Osteocyte (in vitro differentiated cells): ENCODE results near the gene PNISR. TPM values are rescaled to one million over a fixed set of nuclear protein-coding genes. Genes with fewer than 3 reads are reported as not detected.

ENCODE experiments used
- DNase-seq: peaks from one replicate; pipeline ENCODE4 v3.0.0; 2021; ENCODE audit warnings: mixed read lengths; ENCODE audit not compliant: unreplicated experiment; ENCODE audit errors: extremely low spot score
- H3K27ac Mint-ChIP-seq: one replicate; pipeline ENCODE4 v1.8.0; 2021; ENCODE audit warnings: mild to moderate bottlenecking, mixed read lengths; ENCODE audit not compliant: unreplicated experiment
- H3K27me3 Mint-ChIP-seq: one replicate; pipeline ENCODE4 v1.8.0; 2021; ENCODE audit warnings: mixed read lengths; ENCODE audit not compliant: unreplicated experiment
- H3K36me3 Mint-ChIP-seq: one replicate; pipeline ENCODE4 v1.8.0; 2021; ENCODE audit warnings: mixed read lengths; ENCODE audit not compliant: unreplicated experiment
- H3K4me1 Mint-ChIP-seq: one replicate; pipeline ENCODE4 v1.8.0; 2021; ENCODE audit warnings: mixed read lengths; ENCODE audit not compliant: unreplicated experiment
- H3K4me3 Mint-ChIP-seq: one replicate; pipeline ENCODE4 v1.8.0; 2021; ENCODE audit warnings: mild to moderate bottlenecking, moderate library complexity, mixed read lengths; ENCODE audit not compliant: unreplicated experiment
- H3K9me3 Mint-ChIP-seq: one replicate; pipeline ENCODE4 v1.8.0; 2021; ENCODE audit warnings: mixed read lengths; ENCODE audit not compliant: unreplicated experiment
- CTCF ChIP-seq: fragments of 200-600 bp; sonication (generic); IDR thresholded peaks from 2 replicates; pipeline ENCODE4 v1.5.0; 2021; ENCODE audit warnings: antibody characterized with exemption, mild to moderate bottlenecking, moderate library complexity
- total RNA-seq: library from RNA; stranded (reverse); gene quantifications from 2 replicates; pipeline ENCODE4 v1.2.1, GENCODE V29; 2021

Gene PNISR
- total RNA-seq, 1 donor from 2014 or later: 96.5 TPM

- no peak for DNase-seq
- Mint-ChIP-seq H3K4me3 (no peak overlapping the region), H3K4me1 (no peaks in the 10 kb centered on the region), H3K27ac (no peak overlapping the region), H3K36me3 (peaks cover 35% of the 10 kb centered on the region), H3K27me3 (no peaks in the 10 kb centered on the region), H3K9me3 (peaks cover 8% of the 10 kb centered on the region)
- TF ChIP-seq CTCF: peak; percentile 21
Observed at GRCh38 chr6:99458319-99458718, 33.2 kb upstream of the PNISR start.

DNA sequence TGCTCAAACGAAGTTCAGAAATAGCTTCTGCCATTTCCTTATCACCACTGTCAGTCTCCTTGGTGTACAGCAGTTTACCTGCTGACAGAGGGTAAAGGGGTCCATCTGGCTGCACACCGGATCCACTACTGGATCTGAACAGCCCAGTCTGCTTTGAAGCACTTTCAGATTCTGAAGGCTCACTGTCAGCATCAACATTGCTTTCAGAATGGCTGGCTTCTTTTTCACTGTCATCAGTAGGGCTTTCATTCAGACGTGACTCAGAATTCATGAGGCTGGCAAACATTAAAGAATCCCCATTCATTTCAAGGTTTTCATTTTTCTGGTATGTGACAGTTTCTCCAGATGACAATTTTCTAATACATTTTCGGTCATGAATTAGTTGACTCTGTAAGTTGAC, 21.0 kb upstream of the PNISR start:
- Mint-ChIP-seq H3K4me3 (no peak overlapping the region), H3K27ac (no peak overlapping the region), H3K27me3 (no peaks in the 10 kb centered on the region), H3K9me3 (peaks cover 24% of the 10 kb centered on the region), H3K36me3 (peaks cover 39% of the 10 kb centered on the region), H3K4me1 (no peaks in the 10 kb centered on the region)
- no peak for DNase-seq
- TF ChIP-seq CTCF: no peak

- no peaks in the 10 kb centered on the region for H3K4me1 Mint-ChIP-seq
- DNase-seq: no peak
- H3K4me3 Mint-ChIP-seq: no peak overlapping the region
- peak; percentile 65 for TF ChIP-seq CTCF
- no peaks in the 10 kb centered on the region for H3K27me3 Mint-ChIP-seq
- no peaks in the 10 kb centered on the region for H3K9me3 Mint-ChIP-seq
- H3K36me3 Mint-ChIP-seq: peaks cover 11% of the 10 kb centered on the region
- H3K27ac Mint-ChIP-seq: no peak overlapping the region
Observed at GRCh38 chr6:99434702-99435530, 9.8 kb upstream of the PNISR start.

GRCh38 chr6:99432877-99433276, 7.8 kb upstream of the PNISR start:
- no peaks in the 10 kb centered on the region for H3K4me1 Mint-ChIP-seq
- TF ChIP-seq CTCF: no peak
- H3K27me3 Mint-ChIP-seq: no peaks in the 10 kb centered on the region
- DNase-seq: no peak
- no peak overlapping the region for H3K27ac Mint-ChIP-seq
- peaks cover 8% of the 10 kb centered on the region for H3K36me3 Mint-ChIP-seq
- no peaks in the 10 kb centered on the region for H3K9me3 Mint-ChIP-seq
- no peak overlapping the region for H3K4me3 Mint-ChIP-seq

GRCh38 chr6:99431901-99432300, 6.8 kb upstream of the PNISR start:
- H3K9me3 Mint-ChIP-seq: no peaks in the 10 kb centered on the region
- H3K27me3 Mint-ChIP-seq: no peaks in the 10 kb centered on the region
- TF ChIP-seq CTCF: no peak
- H3K4me1 Mint-ChIP-seq: peaks cover 8% of the 10 kb centered on the region
- H3K27ac Mint-ChIP-seq: no peak overlapping the region
- no peak for DNase-seq
- H3K36me3 Mint-ChIP-seq: peaks cover 8% of the 10 kb centered on the region
- H3K4me3 Mint-ChIP-seq: no peak overlapping the region
